GM21529 (cell line): ENCODE measurements around the gene PRKAB1.

ENCODE experiments used
- ATAC-seq: cut with Tn5 transposase; IDR thresholded peaks from one replicate; pipeline ENCODE4 v1.9.1; 2021; ENCODE audit not compliant: unreplicated experiment

PRKAB1 gene

DNA sequence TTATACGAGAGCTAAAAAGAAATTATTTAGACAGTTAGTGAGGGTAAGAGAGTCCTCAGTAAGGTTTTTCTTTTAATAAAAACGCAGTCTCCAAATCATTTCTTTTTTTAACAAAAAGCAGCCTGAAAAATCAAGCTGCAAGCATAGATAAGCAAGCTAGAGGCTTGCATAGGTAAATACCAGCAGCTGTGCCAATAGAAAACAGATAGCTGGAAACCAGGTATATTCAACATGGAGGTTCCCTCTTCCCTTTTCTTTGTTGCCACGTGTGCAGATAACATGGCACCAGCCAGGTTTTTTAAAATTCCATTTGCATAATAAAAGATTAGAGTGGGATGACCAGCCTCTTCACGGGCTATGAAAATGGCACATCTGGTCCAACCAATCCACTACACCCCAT is 6.1 kb upstream of the PRKAB1 start:
- ATAC-seq: no peak

DNA sequence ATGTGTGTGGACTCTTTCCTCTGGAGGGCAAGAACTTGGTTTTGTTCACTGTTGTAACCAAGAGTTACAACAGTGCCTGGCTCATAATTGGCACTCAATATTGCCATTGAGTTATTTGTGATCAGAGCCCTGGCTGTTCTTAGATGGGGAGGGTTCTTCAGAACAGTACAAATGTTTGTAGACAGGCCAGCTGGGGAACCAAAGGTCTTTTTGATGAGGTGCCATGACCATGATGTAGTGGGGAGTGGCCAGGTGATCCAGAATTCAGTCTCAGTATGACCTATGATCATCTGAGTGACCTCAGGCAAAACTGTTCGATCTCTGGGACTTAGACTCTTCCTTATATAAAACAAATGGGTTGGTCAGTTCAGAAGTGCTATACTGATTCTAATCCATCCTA is 3.3 kb upstream of the PRKAB1 start:
- no peak for ATAC-seq

DNA sequence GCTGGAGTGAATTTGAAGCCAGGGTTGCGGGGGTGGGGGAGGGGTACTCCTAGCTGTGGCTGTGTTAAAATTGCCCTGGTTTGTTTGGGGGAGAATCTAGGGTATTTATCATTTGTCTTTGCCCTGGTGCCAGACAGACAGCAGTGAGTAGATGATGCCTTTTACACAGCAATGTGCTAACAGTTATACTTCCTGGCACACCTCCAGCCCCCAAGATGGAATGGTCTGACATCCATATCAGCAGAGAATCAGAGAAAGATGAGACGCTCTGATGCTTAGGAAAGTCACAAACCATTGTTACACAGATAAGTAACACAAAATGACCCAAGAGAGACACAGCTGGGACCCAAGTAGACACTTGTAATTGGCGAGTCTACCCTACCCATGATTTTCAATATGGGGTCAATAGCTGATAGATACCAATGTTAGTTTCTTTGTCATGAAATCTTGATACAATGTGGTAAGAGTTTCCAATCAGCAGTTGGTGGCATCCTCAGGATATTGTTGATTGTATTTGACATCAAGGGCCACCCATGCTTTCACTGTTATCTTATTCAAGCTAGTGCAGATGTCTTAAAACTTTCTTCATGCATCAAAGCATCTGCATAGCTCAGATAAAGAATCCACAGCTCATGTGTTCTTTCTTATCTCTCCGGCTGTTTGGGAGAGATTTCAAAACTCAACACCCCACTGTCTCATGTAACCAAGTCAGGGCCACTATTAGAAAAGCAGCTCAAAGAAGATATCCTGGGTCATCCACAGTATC is 2.6 kb upstream of the PRKAB1 start:
- no peak for ATAC-seq

DNA sequence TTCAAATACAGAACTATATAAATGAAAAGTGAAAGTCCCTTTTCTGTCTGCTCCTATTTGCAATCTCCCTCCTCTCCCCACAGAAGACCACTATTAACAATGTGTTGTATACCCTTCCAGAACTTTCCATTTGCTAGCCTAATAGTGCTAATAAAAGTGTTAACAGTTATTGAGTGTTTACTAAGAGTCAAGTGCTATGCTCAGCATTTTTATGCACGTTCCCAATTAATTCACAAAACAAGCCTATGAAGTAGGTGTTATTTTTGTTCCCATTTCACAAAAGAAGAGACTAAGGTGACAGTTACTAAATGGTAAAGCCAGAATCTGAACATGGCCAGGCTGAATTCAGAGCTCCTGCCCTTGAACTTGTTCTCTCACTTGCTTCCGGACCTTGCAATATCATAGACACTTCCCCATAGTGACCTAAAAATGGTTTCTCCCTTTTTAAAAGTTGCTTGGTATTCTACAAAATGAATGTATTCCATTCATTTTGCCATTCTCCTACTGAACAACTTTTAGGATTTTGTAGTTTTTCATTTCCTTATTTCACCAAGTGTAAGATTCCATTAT is 1.6 kb upstream of the PRKAB1 start:
- no peak for ATAC-seq

DNA sequence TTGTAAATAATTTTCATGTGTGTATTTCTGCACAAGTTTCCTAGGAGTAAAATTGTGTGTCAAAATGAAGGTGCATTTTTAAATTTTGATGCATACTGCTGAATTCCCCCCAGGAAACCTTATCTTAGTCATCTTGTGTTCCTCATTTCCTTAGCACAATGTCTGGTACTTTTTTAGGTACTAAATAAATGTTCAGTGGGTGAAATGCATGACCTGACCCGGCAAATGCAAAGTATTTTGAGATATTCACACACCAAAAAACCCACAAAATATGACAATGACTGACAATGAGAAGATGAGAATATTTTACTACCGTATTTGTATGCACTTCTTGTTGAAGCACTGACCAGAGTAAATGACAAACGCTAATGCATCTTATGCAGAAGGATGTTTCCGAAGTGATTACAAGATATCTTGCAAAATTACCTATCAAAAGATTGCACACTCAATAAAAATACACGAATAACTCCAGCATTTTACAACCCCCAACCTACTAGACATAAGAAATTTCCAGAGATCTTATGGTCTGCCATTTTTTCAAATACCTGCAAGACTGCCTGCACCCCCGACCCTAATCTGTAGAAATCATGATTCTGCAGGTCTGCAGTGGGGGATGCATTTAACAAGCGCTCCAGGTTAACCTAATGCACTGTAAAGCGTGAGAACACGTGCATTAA is 895 bp upstream of the PRKAB1 start:
- ATAC-seq: peak; percentile 29

DNA sequence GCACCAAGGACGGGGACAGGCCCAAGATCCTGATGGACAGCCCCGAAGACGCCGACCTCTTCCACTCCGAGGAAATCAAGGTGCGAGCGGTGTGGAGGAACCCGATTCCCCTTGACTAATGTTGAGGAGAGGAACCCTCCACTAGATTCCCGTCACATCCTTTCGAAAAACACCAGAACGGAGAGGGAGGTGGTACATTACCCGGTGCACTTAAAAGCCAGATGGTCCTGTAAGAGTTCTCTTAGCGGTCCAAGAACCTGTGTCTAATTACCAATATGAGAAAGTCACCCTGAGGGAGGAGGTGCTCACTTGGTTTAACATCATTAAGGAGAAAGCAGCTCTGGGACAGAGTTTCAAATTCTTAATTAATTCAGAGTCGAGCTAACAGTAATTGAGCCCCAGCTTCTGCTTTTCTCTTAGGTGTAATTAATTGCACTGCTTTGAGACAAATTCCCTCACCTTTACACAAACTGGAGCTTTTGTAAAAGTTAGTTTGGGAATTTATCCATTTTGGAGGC is 450 bp downstream of the PRKAB1 start:
- no peak for ATAC-seq

DNA sequence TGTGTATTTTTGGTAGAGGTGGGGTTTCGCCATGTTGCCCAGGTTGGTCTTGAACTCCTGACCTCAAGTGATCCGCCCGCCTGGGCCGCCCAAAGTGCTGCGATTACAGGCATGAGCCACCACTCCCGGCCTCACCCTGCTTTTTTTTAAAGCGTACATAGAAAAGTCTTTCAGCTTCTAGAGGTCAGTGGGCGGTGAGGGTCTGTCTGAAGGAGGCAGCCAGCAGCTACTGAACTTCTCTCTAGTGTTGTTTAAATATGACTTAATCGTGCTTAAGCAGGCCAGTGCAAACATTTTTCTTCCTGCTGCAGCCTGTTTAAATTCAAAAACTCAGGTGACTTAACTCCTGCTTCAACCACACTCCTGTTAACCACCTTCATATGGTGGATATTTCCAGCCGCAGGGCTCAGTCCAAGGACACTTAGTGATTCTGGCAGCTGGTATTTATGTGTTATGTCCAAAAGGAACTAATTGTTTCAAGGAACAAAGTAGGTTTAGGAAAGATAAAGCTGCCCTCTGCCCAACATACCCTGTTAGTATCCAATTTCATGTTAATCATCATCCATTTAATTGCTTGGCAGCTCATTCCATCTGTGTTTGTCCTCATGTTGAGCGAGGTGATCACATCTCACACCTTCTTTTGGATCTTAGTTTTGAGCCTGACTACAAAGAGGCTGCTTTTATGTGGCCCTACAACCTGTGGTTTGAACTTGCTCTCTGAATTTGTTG is 2.0 kb downstream of the PRKAB1 start:
- ATAC-seq: no peak

DNA sequence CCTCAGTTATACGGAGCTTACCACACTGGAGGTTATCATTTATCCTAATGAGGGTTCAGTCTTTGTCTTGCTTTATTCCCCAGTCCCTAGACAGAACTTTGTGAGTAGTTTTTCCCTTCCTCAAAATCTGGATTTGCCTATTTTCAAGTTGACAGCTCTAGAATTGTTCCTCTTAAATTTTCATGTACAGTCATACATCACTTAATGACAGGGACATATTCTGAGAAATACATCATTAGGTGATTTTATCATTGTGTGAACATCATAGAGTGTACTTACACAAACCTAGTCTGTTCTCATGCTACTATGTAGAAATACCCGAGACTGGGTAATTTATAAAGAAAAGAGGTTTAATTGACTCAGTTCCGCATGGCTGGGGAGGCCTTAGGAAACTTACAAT is 3.1 kb downstream of the PRKAB1 start:
- ATAC-seq: no peak

DNA sequence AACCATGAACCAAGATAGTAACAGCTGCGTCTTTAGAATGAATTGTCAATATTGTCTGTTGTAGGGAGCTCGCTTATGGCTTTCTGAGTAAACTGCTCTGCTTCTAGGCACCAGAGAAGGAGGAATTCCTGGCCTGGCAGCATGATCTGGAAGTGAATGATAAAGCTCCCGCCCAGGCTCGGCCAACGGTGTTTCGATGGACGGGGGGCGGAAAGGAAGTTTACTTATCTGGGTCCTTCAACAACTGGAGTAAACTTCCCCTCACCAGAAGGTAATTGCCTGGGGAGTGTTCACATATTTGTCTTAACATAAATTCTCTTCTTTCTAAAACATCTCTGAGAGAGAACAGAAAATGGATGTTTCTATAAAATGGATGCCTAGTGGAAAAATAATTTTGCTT is 4.3 kb downstream of the PRKAB1 start:
- ATAC-seq: no peak

DNA sequence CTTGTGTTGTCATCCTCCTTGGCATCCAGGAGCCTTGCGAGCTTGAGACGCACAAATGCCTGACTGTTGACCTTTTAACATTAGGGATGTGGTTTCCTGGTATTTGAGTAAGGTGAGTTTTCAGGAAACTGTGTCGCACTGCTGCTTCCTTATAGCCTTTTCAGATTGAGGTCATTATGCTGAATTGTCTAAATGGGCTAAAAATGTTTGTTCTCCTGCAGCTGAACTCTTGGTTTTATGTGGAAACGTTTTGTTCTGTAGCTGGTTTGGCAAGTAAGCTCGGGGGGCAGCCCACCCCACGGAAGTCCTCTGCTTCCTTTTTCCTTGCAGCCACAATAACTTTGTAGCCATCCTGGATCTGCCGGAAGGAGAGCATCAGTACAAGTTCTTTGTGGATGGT is 5.7 kb downstream of the PRKAB1 start:
- no peak for ATAC-seq

DNA sequence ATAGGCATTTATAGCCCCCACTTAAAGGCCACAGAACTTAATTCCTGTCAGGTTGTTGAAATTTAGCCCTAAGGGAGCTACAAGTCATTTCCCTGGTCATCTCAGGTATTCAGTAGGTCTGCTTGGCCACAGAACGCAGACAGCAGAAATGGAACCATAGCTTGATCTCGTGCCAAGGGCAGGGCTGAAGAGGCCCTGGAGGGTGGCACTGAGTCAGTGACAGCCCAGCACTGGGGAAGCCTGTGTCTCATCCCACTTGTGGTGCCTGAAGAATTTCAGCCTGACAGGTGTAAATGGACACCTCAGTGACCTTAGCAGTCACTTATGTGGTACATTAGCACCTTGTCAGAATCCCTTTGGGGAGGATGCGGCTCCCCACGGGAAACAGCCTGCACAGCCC is 6.6 kb downstream of the PRKAB1 start:
- no peak for ATAC-seq

DNA sequence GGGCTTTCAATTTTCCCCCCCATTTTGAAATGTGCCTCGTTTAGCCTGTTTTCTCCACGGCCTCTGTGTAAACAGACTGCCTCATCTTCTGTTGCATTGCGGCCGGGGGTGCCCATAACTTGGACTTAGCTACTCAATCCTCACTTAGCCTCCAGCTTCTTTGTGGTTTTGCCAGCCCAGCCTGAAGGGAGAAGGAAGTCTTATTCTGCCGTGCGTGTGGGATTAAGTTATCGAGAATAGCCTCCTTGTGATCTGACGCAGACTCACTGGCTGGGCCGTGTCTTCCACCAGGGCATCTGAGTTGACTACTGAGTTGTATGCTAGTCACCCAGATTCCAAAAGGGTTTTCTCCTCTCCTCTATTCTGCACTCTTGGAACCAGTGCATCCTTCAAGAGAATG is 8.1 kb downstream of the PRKAB1 start:
- ATAC-seq: no peak

DNA sequence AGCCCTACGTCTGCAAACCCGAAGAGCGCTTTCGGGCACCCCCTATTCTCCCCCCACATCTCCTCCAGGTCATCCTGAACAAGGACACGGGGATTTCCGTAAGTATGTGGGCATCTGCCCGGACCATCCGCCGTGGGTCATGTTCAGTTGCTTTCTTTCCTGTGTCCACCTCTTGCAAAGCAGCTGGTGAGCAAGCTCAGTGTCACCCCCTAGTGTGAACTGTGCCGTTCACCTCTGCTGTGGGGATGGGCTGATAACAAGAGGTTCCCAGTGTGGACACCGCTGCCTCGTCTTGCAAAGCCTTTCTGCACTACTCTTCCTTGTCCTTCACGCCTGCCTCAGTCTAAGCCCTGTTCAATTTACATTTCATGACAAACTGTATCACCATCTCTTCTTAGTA is 8.6 kb downstream of the PRKAB1 start:
- ATAC-seq: no peak

DNA sequence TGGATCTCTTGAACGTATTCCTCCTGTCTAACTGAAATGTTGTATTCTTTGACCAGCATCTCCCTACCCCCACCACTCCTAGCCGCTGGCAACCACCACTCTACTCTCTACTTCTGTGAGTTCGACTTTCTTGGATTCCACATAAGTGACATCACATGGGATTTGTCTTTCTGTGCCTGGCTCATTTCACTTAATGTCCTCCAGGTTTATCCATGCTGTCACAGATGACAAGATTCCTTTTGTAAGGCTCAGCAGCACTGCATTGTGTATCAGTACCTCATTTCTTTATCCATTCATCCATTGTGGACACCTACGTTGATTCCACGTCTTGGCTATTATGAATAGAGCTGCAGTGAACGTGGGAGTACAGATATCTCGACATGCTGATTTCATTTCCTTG is 10.5 kb downstream of the PRKAB1 start:
- ATAC-seq: no peak

DNA sequence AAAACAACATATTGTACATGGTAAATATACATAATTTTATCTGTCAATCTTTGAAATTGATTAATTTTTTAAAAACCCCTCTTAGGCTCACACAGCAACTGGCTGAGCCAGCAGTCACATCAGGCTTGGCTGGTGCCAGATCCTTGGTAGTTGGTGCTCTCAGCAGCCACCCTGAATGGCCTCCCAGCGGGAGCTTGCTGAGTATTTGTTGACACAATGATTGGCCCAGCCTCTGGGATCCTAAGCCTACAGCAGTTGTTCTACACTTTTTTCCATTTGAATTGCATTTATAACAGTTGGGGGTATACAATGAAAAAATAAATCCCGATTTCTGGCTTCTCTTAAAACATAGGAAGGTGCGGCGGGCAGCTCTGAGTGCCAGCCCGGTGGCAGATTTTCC is 11.1 kb downstream of the PRKAB1 start:
- no peak for ATAC-seq

DNA sequence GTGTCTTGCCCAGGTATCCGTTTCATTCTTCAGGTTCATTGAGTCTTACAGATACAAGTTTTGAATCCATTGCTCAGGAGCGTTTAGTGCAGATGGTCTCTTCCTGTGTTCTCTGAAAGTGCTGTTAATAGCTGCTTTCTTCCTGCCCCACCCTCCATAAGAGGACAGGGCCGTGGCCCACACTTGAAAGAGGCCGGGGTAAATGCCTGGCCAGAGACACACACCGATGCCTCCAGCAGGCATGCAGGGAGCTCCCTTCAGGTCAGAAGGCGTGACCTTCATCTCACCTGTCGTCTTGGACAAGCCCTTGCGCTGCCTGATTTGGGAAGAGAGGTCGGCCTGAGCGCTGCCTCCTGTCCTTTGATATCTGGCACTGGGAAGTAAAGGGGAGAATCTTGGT is 11.6 kb downstream of the PRKAB1 start:
- ATAC-seq: no peak

DNA sequence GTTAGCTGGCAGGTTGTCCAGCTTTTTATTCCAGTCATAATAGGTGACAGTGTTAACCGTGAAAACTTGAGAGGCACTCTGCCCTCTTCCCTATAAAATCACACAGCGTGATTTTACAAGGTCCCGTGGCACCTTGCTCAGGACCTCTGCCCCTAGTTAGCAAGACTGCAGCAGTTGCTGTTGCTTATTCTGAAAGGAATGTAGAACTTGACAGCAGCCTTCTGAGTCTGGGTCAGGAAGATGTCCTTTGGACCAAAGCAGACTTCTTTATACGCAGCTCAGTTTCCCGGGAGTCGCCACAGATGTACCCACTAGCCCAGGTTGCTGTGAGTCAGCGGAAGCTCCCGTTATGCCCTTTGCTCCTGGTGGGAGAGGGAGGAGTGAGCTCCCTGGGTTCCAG is 13.2 kb downstream of the PRKAB1 start:
- no peak for ATAC-seq

DNA sequence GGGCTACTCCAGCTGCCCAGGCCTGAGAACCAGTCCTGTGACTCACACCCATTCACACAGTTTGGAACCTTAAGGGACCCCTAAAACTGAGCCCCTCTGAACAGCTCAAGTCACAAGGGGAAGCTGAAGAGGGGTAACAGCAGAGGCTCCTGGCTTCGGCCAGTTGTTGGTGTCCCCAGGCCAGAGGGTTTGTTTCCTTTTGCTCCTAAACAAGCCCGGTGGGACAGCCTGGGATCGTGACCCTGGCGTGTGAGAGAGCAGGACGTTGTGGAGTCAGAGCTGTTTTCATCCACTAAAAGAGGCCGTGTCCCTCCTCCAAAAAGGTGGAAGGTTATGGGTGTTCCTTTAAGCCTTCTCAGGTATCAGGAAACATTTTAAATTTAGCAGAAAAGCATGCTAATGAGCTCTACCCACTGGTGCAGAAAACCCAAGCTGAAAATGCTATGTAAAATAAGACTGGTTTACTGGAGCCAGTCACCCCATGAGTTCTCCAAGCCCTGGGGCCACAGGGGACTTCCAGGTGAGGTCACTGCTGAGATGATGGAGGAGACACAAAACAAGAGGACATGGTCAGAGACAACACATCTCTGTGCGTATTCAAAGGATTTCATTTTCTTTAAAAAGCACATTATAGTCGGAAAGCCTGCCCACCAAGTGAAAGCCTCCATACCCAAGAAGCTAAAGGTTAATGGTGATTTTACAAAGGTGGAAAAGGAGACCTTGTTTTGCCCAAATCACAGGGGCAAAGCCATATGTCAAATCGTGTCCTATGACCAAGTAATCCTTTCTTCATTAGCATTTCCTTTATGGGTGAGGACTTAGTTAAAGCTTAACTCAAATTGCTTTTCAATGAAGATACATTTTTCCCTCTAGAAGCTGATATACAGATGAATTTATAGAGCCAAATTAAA is 14.1 kb downstream of the PRKAB1 start:
- peak; percentile 69 for ATAC-seq

DNA sequence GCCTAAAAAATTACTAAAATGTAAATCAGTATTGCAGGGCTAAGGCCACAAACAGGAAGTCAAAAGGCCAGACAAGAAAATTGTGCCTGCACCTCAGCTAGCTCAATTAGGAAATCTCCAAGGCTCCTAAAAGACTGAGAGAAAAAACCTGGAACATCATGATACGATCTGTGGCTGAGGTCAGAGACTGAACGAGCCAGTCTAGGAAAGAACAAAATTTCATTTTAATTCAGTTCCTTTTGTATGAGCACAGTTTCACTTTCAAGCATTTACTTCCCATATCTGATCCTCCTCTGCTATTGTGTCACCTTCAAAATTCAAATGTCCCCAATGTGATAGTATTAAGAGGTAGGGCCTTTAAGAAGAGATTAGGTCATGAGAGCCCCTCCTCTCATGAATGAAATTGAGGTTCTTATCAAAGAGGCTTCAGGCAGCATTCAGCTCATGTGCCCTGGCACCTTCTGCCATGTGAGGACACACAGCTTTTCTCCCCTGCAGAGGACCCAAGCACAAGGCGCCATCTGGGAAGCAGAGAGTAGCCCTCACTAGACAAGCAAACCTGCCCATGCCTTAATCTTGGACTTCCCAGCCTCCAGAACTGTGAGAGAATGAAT is 14.8 kb downstream of the PRKAB1 start:
- ATAC-seq: peak; percentile 49

DNA sequence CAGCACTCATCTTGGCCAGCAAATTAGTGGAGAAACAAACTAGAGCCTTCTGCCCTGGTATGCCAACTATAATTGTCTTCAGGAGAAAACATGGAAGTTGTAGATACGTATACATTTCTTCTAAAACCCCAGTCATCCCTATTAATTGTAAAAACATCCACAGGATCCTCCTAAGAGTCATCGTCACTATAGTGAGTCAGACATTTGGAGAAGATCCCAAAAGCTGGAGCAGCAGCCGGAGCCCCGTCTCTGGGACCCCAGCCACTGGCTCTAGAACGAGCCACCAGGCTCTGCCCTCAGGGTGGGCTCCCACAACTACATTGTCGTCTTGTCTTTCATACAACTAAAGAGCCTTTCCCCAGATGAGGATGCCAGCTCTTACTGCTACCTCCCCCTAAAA is 15.5 kb downstream of the PRKAB1 start:
- ATAC-seq: no peak
